Stimulated activated CD8-positive, alpha-beta memory T cell treated with anti-CD3 and anti-CD28 coated beads, Interleukin-15, amount 100 ng/mL, for 48 hours (primary cell): ENCODE data around the gene OR2H2.
A peak's percentile ranks its signal among the peaks of the same experiment; 100 is the strongest.

Experiments
- DNase-seq, 2 donors: peaks; one replicate each; pipeline ENCODE4 v3.0.0-alpha.2; 2020; ENCODE audit warnings: low read depth in 2 of 2

OR2H2 gene

GRCh38 chr6:29591677-29592076 lies 6.8 kb downstream of the OR2H2 start:
- no peak for DNase-seq

- no peak for DNase-seq
Measured at GRCh38 chr6:29593199-29593855, 8.4 kb downstream of the OR2H2 start.

GRCh38 chr6:29596381-29596900 lies 11.5 kb downstream of the OR2H2 start:
- DNase-seq: no peak

GRCh38 chr6:29597184-29597583 lies 12.3 kb downstream of the OR2H2 start:
- no peak for DNase-seq

GRCh38 chr6:29598172-29598747 lies 13.3 kb downstream of the OR2H2 start:
- no peak for DNase-seq

- no peak for DNase-seq
Measured at GRCh38 chr6:29602564-29603361, 17.8 kb downstream of the OR2H2 start.

- no peak for DNase-seq
Measured at GRCh38 chr6:29603456-29603855, 18.5 kb downstream of the OR2H2 start.

GRCh38 chr6:29603930-29604329 lies 19.0 kb downstream of the OR2H2 start:
- DNase-seq: no peak

- no peak for DNase-seq
Measured at GRCh38 chr6:29608131-29608530, 23.2 kb downstream of the OR2H2 start.

GRCh38 chr6:29610540-29610939 lies 25.6 kb downstream of the OR2H2 start:
- no peak for DNase-seq

- no peak for DNase-seq
Measured at GRCh38 chr6:29611426-29611825, 26.5 kb downstream of the OR2H2 start.

GRCh38 chr6:29617782-29618554 lies 33.0 kb downstream of the OR2H2 start:
- no peak for DNase-seq

- no peak for DNase-seq
Measured at GRCh38 chr6:29619578-29620160, 34.7 kb downstream of the OR2H2 start.

- no peak for DNase-seq
Measured at GRCh38 chr6:29620630-29621029, 35.7 kb downstream of the OR2H2 start.

- DNase-seq: no peak
Measured at GRCh38 chr6:29624520-29624961, 39.6 kb downstream of the OR2H2 start.

GRCh38 chr6:29625337-29625930 lies 40.5 kb downstream of the OR2H2 start:
- DNase-seq: no peak

GRCh38 chr6:29626948-29627754 lies 42.2 kb downstream of the OR2H2 start:
- DNase-seq: no peak

- DNase-seq: peak in 1 of 2 donors; percentile 26
Measured at GRCh38 chr6:29627755-29628418, 43.0 kb downstream of the OR2H2 start.

GRCh38 chr6:29628419-29629281 lies 43.7 kb downstream of the OR2H2 start:
- DNase-seq: peak in 1 of 2 donors; percentile 29
